Left lung (tissue), 10 donors: ENCODE results near the gene SLC12A2. TPM values are rescaled to one million over a fixed set of nuclear protein-coding genes. Genes with fewer than 3 reads are reported as not detected.

Experiments
- ATAC-seq: fragments of 200-7000 bp; cut with Tn5 transposase; one replicate; pipeline ENCODE4 v1.9.1; 2020; ENCODE audit warnings: moderate library complexity
- DNase-seq, 4 donors: peaks; one replicate each; pipeline ENCODE4 v3.0.0-alpha.2; 2013 to 2020
- H3K27ac ChIP-seq, 2 donors: fragments of 200-600 bp; sonication (generic) in 1 of 2; one replicate each; pipeline versions ENCODE4 v1.5.0 to v1.8.0; 2020 to 2021
- H3K27me3 ChIP-seq, 2 donors: fragments of 200-600 bp; sonication (generic) in 1 of 2; one replicate each; pipeline versions ENCODE4 v1.5.0 to v1.8.0; 2020 to 2021
- H3K36me3 ChIP-seq, 2 donors: fragments of 200-600 bp; sonication (generic) in 1 of 2; one replicate each; pipeline versions ENCODE4 v1.5.0 to v1.8.0; 2020 to 2021
- H3K4me1 ChIP-seq, 2 donors: fragments of 200-600 bp; one replicate each; pipeline ENCODE4 v1.8.0; 2021
- H3K4me3 ChIP-seq, 2 donors: fragments of 200-600 bp; sonication (generic) in 1 of 2; one replicate each; pipeline versions ENCODE4 v1.5.0 to v1.8.0; 2020 to 2021; ENCODE audit warnings: mild to moderate bottlenecking in 1 of 2
- H3K9me3 ChIP-seq, 2 donors: fragments of 200-600 bp; sonication (generic) in 1 of 2; one replicate each; pipeline versions ENCODE4 v1.5.0 to v1.8.0; 2020 to 2021
- intact Hi-C, 2 donors: fragments of 100-400 bp; cut with DNase I; formaldehyde crosslinking; loops; one replicate each; pipeline versions ENCODE4 v1.11.2 to v1.14.2; 2022
- polyA plus RNA-seq, 6 donors: library from polyadenylated mRNA; unstranded; fragments of 120-200 nt; gene quantifications; one replicate each; pipeline ENCODE4 v1.2.1, GENCODE V29; 2013; ENCODE audit not compliant: insufficient read length in 6 of 6
- total RNA-seq, 2 donors: library from RNA; stranded (reverse); fragmentation: NEBNext Ultra II Directional; extraction: Animal tissue kit (Norgen Biotek cat#: 25700); gene quantifications; one replicate each; pipeline ENCODE4 v1.2.1, GENCODE V29; 2021
- TF ChIP-seq, protein P1 (sequence below), 2 donors: fragments of 200-600 bp; sonication (generic) in 1 of 2; IDR thresholded peaks; one replicate each; pipeline versions ENCODE4 v1.5.0 to v1.8.0; 2021; ENCODE audit warnings: antibody characterized with exemption in 2 of 2
- donor health status: DM: no; HTN: yes; CAD: no.
- donor health status: DM: no; HTN: no; CAD: no.

The SLC12A2 gene
- total and polyA plus RNA-seq, 8 donors: 33.7 to 94.4 (median 70.3) TPM

- Histone ChIP-seq H3K4me1 (peaks cover 0 to 13% of the 10 kb centered on the region in 2 donors), H3K27me3 (no peaks in the 10 kb centered on the region), H3K27ac (no peak overlapping the region), H3K36me3 (no peaks in the 10 kb centered on the region), H3K4me3 (no peak overlapping the region), H3K9me3 (no peaks in the 10 kb centered on the region)
- intact Hi-C loops: no loop called here
- no peak for ATAC-seq
- TF ChIP-seq, protein P1, sequence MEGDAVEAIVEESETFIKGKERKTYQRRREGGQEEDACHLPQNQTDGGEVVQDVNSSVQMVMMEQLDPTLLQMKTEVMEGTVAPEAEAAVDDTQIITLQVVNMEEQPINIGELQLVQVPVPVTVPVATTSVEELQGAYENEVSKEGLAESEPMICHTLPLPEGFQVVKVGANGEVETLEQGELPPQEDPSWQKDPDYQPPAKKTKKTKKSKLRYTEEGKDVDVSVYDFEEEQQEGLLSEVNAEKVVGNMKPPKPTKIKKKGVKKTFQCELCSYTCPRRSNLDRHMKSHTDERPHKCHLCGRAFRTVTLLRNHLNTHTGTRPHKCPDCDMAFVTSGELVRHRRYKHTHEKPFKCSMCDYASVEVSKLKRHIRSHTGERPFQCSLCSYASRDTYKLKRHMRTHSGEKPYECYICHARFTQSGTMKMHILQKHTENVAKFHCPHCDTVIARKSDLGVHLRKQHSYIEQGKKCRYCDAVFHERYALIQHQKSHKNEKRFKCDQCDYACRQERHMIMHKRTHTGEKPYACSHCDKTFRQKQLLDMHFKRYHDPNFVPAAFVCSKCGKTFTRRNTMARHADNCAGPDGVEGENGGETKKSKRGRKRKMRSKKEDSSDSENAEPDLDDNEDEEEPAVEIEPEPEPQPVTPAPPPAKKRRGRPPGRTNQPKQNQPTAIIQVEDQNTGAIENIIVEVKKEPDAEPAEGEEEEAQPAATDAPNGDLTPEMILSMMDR (IDR thresholded peaks at IDR 0.05): no peak
- DNase-seq: no peak
Observed at GRCh38 chr5:128040927-128041326, 42.6 kb upstream of the SLC12A2 start.

DNA sequence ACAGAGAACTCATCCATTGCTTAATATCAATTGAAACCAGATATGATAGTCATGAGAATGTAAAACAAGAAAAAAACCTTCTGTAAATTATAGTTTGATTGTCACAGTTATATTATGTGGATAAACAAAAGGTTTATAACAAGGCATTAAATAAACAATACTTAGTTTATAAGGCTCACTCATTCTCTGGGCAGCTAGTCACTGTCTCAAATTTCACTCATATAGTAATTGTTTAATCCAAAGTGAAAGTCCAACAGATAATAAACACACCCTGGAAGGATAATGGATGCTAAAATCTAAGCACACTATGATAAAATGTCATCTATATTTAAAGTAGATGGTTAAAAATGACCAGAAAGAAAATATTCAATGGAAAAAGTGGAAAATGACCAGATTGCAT lies 30.8 kb upstream of the SLC12A2 start:
- peaks cover 0 to 5% of the 10 kb centered on the region in 2 donors for H3K9me3 ChIP-seq
- ATAC-seq (no peak), DNase-seq (no peak)
- H3K36me3 ChIP-seq: peaks cover 0 to 7% of the 10 kb centered on the region in 2 donors
- TF ChIP-seq, protein P1 (IDR thresholded peaks at IDR 0.05): no peak
- H3K27me3 ChIP-seq: no peaks in the 10 kb centered on the region
- H3K27ac ChIP-seq: peak overlapping the region in 1 of 2 donors; percentile 46
- no peak overlapping the region for H3K4me3 ChIP-seq
- H3K4me1 ChIP-seq: peaks cover 0 to 10% of the 10 kb centered on the region in 2 donors
- intact Hi-C loops: no loop called here

DNA sequence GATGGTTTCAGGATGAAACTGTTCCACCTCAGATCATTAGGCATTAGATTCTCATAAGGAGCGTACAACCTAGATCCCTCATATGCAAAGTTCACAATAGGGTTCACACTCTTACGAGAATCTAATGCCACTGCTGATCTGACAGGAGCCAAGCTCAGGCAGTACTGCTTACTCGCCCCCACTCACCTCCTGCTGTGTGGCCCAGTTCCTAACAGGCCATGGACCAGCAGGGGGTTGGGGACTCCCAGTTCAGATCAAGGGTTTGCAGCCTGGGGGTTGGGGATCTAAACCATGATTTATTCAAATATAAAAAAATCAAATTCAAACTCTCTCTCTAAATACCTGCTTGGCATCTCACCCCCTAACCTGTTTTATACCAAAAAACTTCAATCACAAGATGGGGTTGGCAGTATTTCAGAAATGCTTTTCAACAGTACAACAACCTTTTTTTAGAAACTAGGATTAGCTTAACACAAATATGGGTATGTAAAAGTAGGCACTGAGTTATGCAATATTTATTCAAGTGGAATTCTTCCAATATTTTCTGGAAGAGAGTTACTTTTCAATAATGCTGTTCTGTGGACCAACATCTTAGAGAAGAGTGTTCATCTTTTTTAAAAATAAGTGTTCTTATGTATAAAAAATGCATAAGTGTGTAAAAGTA lies 30.1 kb upstream of the SLC12A2 start:
- H3K36me3 ChIP-seq: peaks cover 0 to 7% of the 10 kb centered on the region in 2 donors
- peaks cover 0 to 10% of the 10 kb centered on the region in 2 donors for H3K4me1 ChIP-seq
- H3K27ac ChIP-seq: peak overlapping the region in 1 of 2 donors; percentile 46
- intact Hi-C loops: no loop called here
- TF ChIP-seq, protein P1 (IDR thresholded peaks at IDR 0.05): no peak
- peaks cover 0 to 5% of the 10 kb centered on the region in 2 donors for H3K9me3 ChIP-seq
- DNase-seq (peak in 2 of 4 donors; percentile 7 to 34), ATAC-seq (peak; percentile 83)
- H3K27me3 ChIP-seq: no peaks in the 10 kb centered on the region
- no peak overlapping the region for H3K4me3 ChIP-seq

DNA sequence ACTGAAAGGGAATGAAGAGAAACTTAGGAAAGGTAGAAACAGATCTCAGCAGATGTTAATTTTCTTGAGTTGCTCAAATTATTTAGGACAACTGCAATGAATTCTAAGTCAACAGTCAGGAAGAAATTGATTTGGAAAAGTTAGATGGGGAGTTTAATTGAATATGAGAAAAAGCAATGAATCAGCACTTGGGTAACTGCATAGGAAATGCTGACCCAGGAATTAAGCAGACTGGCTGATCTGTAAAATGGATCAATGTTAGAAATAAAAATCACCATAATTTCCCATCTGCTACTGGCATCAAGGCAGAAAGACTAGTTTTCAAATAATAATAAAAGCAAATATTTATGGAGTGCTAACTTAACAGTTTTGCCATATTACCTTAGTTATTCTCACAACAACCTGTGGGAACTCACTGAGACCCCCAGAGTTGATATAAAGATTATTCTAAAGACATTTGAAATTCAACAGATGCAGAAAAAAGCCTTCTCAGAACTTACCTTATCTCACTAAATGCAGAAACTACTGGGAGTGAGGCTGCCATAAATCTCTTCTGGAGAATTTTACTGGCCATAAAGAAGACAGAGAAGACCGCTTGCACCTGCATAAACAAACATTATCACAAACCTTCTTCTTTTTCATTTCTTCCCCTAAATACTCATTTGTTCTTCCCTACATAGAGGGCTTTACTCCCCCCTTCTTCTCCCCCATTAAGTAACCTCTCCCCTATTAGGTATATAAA lies 22.8 kb upstream of the SLC12A2 start:
- H3K4me1 ChIP-seq: no peaks in the 10 kb centered on the region
- intact Hi-C loops: no loop called here
- ATAC-seq: no peak
- H3K27ac ChIP-seq: no peak overlapping the region
- DNase-seq: no peak
- no peak overlapping the region for H3K4me3 ChIP-seq
- H3K36me3 ChIP-seq: peaks cover 0 to under 1% of the 10 kb centered on the region in 2 donors
- H3K9me3 ChIP-seq: no peaks in the 10 kb centered on the region
- H3K27me3 ChIP-seq: no peaks in the 10 kb centered on the region
- TF ChIP-seq, protein P1 (IDR thresholded peaks at IDR 0.05): no peak

DNA sequence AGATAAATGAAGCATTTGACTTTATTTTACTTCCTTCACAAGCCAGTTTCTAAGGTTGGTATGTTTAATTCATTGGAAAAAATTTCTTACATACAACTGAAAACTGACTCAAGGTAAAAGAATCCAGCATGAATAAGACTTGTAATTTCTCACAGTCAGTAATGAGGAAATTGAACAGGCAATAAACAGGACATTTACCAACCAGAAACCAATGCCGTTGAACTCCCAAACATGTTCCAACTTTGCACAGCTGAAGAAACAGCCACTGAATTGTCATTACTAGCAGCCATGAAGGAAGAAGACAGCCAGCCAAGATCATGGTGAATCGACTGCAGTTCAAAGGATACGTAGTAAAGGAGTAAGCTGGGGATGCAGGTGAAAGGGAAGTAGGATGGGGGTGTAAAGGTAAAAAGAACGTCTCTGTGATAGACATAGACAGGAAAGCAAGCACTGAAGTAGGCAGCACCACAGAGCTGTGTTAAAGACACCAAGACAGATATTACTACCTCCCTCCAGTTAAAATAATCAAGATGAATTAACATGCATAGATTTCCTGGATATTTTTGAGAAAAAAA lies 21.3 kb upstream of the SLC12A2 start:
- TF ChIP-seq, protein P1 (IDR thresholded peaks at IDR 0.05): no peak
- DNase-seq (no peak), ATAC-seq (no peak)
- Histone ChIP-seq H3K27me3 (no peaks in the 10 kb centered on the region), H3K36me3 (no peaks in the 10 kb centered on the region), H3K9me3 (no peaks in the 10 kb centered on the region), H3K27ac (no peak overlapping the region), H3K4me1 (no peaks in the 10 kb centered on the region), H3K4me3 (no peak overlapping the region)
- intact Hi-C loops: no loop called here
